Spleen (tissue), 7 donors: ENCODE measurements around the gene NPAS2.

Experiments used
- POLR2A ChIP-seq, 3 donors: fragments of 450-650 bp; IDR thresholded peaks; one replicate each; pipeline ENCODE4 v1.5.1; 2017; ENCODE audit warnings: antibody characterized with exemption in 3 of 3, mild to moderate bottlenecking in 1 of 3
- POLR2AphosphoS5 ChIP-seq, 3 donors: sonication (generic); formaldehyde crosslinking; IDR thresholded peaks; one replicate each; pipeline ENCODE4 v1.5.1; 2017; ENCODE audit warnings: antibody characterized with exemption in 3 of 3
- TF ChIP-seq, protein P1 (sequence below), 11 experiments: fragments of 200-600 bp in 7 of 11; fragments of 450-650 bp in 4 of 11; sonication (generic) in 4 of 11; IDR thresholded peaks in 8 of 11; conservative IDR thresholded peaks in 3 of 11; 1 replicate in 7 of 11; 2 replicates in 4 of 11; pipeline versions ENCODE4 v1.4.0 to v1.8.0; 2016 to 2021; ENCODE audit warnings: antibody characterized with exemption in 11 of 11, inconsistent platforms in 4 of 11, mild to moderate bottlenecking in 1 of 11
- donor health status: DM: no; HTN: no; CAD: no; lungs with moderate emphysema.
- donor health status: DM: no; HTN: no; CAD: no.
- donor health status: DM: no; HTN: no; CAD: no.

- TF ChIP-seq, protein P1, sequence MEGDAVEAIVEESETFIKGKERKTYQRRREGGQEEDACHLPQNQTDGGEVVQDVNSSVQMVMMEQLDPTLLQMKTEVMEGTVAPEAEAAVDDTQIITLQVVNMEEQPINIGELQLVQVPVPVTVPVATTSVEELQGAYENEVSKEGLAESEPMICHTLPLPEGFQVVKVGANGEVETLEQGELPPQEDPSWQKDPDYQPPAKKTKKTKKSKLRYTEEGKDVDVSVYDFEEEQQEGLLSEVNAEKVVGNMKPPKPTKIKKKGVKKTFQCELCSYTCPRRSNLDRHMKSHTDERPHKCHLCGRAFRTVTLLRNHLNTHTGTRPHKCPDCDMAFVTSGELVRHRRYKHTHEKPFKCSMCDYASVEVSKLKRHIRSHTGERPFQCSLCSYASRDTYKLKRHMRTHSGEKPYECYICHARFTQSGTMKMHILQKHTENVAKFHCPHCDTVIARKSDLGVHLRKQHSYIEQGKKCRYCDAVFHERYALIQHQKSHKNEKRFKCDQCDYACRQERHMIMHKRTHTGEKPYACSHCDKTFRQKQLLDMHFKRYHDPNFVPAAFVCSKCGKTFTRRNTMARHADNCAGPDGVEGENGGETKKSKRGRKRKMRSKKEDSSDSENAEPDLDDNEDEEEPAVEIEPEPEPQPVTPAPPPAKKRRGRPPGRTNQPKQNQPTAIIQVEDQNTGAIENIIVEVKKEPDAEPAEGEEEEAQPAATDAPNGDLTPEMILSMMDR (IDR thresholded peaks at IDR 0.05 in 8 of 11, conservative IDR thresholded peaks at IDR 0.05 in 3 of 11) = no peak
- no peak for TF ChIP-seq POLR2A (IDR thresholded peaks at IDR 0.05)
- TF ChIP-seq POLR2AphosphoS5 (IDR thresholded peaks at IDR 0.05) = no peak
These were observed 152.5 kb downstream of the NPAS2 start for GRCh38 chr2:100972452-100972851.
